HG03064 (cell line): ENCODE measurements around the gene CNPY3.
"Not testable (repeated sequence)": the region's sequence is repeated elsewhere in the genome, so short reads cannot be mapped to it uniquely, and the experiment has no call there.

Experiments used
- ATAC-seq: cut with Tn5 transposase; IDR thresholded peaks from one replicate; pipeline ENCODE4 v1.9.1; 2021; ENCODE audit warnings: low read depth; ENCODE audit not compliant: unreplicated experiment

CNPY3 gene

DNA sequence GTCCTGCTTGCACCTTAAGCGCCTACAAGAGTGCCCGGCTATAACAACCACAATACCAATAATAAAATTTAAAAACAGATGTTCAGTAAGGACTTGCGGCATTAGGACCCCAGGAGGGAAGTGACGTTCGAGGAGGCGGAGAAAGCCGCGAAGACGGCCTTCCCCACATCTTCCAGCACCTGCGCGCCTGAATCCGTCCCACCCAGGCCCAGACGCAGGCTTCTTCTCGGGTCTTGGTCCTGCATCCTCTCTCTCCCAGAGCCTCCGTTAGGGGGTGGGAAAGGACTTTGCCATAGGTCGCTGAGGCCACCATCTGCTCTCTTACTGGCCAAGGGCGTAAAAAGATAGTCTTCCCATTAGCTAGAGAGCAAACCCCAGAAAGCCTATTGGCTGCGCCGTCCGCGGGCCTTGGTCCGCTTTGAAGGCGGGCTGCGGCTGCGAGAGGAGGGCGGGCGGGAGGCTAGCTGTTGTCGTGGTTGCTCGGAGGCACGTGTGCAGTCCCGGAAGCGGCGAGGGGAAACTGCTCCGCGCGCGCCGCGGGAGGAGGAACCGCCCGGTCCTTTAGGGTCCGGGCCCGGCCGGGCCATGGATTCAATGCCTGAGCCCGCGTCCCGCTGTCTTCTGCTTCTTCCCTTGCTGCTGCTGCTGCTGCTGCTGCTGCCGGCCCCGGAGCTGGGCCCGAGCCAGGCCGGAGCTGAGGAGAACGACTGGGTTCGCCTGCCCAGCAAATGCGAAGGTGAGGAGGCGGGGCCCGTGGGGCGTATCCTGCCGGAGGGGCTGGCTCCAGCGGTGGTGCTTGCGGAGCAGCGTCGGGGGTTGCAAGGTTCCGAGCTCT, at the start of gene CNPY3:
Gene CNPY3, plus strand, starts transcription at position 495 of the 835 bp plus-strand sequence. Its CDS starts 91 bp downstream, at position 586.
- peak; percentile 58 for ATAC-seq

DNA sequence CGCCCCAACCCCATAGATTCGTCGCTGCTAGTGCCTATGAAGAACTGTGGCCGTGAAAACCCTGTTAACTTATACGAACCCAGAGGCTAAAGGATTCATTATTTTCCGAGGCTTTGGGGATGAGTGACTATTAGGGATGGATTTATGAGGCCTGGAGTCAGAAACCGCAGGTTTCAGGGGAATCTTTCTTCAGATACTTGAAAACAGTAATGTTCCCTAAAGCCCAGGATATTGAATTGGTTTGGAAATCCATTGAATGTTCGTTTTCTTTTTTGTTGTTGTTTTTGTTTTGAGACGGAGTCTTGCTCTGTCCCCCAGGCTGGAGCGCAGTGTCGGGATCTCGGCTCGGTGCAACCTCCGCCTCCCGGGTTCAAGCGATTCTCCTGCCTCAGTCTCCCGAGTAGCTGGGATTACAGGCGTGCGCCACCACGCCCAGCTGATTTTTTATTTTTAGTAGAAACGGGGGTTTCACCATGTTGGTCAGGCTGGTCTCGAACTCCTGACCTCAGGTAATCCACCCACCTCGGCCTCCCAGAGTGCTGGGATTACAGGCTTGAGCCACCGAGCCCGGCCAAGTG, 49.0 kb upstream of the CNPY3 start:
- not testable (repeated sequence) for ATAC-seq

DNA sequence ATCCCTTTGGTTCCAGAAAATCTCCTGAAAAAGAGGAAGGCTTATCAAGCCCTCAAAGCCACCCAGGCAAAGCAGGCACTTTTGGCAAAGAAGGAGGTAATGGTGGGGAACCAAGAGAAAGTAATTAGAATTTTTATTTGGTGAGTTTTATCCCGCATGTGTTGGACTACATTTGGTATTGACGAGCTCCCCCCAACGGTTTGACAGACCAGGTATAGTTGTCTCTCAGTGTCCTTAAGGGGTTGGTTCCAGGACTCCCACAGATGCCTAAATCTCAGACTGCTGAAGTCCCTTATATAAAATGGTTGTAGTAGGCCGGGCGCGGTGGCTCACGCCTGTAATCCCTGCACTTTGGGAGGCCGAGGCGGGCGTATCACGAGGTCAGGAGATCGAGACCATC, 48.4 kb upstream of the CNPY3 start:
- not testable (repeated sequence) for ATAC-seq

DNA sequence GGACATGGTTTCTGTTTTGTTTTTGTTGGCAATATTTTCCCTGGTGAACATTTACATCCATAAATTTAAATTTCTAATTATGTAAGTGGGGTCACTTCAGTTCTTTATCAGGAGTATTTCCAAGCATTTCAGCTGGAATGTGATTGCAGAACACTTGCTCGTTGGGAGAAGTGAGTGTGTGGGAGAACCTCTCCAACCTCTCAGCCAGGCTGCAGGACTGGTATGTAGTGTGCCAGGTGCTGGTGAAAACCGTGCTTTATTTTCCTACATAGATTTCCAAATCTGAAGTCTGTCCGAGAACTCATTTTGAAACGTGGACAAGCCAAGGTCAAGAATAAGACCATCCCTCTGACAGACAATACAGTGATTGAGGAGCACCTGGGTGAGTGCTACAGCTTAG, 43.6 kb upstream of the CNPY3 start:
- ATAC-seq = no peak

DNA sequence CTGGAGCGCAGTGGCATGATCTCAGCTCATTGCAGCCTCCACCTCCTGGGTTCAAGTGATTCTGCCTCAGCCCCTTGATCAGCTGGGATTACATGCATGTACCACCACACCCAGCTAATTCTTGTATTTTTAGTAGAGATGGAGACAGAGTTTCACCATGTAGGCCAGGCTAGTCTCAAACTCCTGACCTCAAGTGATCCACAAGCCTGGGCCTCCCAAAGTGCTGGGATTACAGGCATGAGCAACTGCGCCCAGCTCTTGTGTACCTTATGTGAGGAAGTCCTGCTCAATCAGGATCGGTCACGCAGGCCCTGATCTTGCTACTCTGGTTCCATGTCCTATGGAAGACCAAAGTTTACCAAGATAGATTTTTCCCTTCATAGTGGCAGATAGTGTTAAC, 41.1 kb upstream of the CNPY3 start:
- ATAC-seq = not testable (repeated sequence)

DNA sequence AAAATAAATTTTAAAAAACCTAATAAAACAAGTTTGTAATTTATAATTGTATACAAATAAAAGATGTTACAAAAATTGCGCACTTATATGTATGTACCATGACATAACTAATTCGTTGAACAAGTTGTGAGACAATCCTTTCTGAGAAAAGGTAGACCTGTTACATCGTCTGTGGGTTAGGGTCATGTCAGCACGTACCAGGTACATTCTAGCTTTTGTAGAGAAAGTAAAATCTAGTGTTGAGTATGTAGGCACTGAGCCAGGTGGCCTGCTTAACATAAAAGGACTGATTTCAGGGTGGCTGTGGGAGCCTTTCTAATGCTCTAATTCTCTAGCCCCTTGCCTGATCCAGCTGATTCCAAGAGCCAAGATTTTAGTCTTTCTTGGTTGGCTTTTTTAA, 39.5 kb upstream of the CNPY3 start:
- no peak for ATAC-seq

DNA sequence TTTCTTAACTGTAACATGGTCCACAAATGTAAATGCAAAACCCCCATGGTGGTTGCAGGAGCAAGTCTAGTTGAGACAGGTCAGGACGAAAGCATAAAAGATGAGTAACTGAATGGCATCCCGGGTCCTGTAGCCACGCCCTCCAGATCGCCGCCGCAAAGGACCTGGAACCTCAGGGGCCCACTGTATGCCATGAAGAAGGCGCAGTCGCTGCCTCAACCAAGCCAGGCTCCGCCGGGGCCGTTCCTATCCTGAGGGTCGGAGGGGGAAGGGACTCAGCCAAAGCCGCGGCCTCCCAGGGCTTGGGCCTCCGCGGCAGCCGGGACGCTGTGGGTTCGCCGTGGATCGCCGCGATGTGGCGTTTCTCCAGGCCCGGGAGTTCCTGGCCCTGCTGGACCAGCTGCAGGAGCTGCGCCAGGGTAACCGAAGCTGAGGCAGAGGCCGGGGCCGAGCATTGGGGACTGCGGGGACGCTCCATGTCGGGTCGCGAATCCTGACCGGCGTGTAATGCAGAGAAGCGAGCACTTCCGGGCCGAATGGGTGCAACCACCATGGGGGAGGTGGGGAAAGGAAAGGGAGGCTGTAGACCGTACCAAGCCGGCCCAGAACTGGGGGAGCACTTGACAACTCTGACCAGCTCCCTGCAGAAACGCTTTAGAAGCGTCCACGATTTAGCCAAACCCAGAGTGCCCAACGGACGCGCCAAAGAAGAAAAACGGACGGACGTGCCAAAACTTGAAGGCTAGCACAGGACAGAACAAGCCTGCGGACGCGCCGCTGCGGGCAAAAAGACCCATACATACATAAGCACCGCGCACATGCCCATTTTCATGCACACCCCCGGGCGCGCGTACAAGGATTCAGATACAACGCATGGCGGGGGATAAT, 38.7 kb upstream of the CNPY3 start:
- ATAC-seq = peak; percentile 86

DNA sequence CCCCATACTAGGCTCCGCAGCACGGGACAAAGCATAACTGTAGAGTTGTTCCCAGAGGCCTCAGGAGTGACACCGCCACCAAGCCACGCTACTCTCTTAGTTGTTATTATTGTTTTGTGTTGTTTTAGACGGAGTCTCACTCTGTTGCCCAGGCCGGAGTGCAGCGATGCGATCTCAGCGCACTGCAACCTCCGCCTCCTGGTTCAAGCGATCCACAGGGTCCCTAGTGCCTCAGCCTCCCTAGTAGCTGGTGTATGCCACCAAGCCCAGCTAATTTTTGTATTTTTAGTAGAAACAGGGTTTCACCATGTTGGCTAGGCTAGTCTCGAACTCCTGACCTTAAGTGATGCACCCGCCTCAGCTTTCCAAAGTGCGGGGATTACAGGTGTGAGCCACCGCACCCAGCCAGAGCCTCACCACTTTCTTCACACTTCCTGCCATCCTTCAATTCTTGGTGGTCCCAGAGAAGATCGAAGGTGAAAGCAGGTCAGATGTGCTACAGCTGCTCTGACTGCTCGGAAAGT, 38.0 kb upstream of the CNPY3 start:
- ATAC-seq = no peak

DNA sequence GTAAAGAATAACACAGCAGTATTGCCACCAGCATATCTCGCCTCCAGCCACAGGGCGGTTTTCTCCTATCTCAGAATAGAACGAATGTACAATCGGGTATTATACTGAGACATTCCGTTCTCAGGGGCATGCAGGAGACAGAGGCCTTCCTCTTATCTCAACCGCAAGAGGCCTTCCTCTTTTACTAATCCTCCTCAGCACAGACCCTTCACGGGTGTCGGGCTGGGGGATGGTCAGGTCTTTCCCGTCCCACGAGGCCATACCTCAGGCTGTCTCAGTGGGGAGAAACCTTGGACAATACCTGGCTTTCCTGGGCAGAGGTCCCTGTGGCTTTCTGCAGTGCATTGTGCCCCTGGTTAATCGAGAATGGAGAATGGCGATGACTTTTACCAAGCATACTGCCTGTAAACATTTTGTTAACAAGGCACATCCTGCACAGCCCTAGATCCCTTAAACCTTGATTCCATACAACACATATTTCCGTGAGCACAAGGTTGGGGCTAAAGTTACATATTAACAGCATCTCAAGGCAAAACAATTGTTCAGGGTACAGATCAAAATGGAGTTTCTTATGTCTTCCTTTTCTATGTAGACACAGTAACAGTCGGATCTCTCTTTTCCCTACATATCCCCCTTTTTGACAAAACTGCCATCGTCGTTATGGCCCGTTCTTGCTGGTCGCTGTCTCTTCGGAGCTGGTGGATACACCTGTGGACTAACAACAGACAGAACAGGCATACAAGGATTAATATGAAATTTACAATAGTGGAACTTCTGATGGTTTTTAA, 35.0 kb upstream of the CNPY3 start:
- ATAC-seq = not testable (repeated sequence)

DNA sequence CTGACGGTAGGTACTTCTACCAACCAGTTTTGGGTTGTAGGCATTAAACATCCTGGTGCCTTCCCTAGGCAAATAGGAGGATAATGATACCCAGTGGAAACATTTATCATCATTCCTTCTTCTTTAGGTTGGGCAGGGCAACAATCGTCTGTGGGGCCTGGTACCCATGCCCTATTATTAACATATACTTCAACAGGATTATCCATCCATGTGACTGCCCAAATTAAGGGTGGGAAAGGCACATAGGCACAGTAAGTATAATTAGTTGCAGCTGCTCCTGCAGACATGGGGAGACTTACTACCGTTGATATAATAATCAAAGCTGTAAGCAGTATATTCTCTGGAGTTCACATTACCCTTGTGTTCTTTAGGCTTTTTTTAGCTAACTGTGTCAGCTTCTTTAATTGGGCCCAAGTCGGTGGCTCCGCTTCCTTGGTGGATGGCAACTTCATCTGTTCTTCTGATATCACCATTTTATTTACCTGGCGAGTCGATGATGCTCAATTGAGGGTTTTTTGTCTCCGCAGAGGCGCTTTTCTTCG, 33.0 kb upstream of the CNPY3 start:
- ATAC-seq = no peak

DNA sequence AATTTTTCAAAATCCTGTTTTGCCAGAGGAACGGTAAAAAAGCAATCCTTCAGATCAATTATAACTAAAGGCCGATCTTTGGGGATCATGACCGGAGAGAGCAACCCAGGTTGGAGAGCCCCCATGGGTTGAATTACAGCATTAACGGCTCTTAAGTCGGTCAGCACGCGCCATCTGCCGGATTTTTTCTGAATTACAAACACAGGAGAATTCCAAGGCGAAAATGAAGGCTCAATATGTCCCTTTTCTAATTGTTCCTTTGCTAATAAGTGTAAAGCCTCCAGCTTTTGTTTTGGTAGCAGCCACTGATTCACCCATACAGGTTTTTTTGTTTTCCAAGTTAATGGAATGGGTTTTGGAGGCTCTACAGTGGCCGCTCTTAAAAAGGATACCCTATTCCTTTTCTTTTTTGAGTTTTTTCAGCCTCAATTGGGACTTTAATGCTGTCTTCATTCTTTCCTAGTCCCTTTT, 30.4 kb upstream of the CNPY3 start:
- ATAC-seq = no peak

DNA sequence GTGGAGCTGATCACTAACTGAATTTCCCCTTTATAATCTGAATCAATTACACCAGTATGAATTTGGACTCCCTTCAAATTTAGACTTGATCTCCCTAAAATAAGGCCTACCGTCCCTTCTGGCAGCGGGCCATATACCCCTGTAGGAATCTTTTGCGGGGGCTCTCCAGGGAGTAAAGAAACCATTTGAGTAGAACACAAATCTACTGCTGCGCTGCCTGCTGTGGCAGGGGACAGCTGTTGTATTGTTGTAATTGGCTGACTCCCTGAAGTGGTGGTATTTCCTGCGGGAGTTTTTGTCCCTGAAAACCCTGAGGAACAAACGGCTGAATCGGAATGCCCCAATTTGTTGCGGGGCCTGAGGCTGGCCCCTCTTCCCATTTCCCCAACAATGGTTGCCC, 29.4 kb upstream of the CNPY3 start:
- ATAC-seq = no peak

DNA sequence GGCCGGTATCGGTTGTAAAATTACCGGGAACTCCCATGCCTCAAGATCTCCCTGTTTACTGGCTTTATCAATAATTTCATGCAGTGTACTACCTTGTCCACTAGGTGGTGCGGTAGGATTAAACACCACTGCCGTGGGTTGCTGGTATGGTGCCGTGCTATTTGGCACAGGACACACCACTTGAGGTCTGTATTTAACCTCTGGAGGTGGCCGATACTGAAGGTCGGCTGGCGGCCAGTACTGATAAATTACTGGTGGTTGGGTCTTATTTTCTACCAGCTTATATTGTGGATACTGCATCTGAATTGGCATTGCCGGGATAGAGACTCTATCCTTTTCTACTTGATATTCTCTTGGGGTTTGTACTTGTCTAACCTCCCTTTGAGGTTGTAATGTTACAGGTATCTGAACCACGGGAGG, 27.7 kb upstream of the CNPY3 start:
- ATAC-seq = no peak

DNA sequence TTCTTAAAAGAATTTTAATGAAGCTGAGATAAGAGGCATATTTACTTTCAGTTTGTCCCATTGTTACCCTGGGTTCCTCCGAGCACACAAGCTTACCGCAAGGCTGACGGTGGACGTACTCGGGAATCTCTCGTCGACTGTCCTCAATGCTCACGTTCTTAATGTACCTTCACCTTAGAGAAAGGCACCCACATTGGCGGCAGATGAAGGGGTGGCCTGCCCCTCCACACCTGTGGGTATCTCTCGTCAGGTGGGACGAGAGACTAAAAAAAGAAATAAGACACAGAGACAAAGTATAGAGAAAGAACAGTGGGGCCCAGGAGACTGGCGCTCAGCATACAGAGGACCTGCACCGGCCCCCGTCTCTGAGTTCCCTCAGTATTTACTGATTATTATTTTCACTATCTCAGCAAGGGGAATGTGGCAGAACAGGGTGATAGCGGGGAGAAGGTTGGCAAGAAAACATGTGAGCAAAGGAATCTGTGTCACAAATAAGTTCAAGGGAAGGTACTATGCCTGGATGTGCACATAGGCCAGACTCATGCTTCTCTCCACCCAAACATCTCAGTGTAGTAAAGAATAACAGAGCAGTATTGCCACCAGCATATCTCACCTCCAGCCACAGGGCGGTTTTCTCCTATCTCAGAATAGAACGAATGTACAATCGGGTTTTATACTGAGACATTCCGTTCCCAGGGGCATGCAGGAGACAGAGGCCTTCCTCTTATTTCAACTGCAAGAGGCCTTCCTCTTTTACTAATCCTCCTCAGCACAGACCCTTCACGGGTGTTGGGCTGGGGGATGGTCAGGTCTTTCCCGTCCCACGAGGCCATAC, 26.6 kb upstream of the CNPY3 start:
- not testable (repeated sequence) for ATAC-seq

DNA sequence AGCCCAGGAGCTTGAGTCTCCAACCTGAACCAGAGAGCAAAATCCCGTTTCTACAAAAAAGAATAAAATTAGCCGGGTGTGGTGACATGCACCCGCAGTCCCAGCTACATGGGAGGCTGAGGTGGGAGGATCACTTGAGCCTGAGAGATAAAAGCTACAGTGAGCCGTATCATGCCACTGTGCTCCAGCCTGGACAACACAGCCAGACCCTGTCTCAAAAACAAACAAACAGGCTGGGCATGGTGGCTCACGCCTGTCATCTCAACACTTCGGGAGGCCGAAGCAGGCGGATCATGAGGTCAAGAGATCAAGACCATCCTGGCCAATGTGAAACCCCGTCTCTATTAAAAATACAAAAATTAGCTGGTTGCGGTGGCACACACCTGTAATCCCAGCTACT, 24.8 kb upstream of the CNPY3 start:
- no peak for ATAC-seq

DNA sequence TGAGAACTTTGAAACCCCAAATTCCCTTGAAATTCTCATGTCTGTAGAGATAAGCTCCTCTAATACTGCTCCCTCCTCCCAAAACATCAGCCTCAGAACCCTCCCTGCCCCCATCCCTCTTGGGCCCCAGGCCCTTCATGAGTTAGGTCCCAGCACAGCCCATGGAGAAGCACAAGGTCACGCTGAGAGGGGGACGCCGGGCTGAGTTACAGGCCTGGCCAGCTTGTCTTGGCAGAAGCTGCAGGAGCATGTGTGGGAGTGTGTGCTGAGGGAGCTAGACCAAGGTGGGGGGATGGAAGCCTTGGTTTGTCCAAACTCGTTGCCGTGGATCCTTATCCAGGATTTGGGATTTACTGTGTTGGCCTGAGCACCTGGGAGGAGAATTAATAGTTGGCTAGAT, 21.9 kb upstream of the CNPY3 start:
- no peak for ATAC-seq

DNA sequence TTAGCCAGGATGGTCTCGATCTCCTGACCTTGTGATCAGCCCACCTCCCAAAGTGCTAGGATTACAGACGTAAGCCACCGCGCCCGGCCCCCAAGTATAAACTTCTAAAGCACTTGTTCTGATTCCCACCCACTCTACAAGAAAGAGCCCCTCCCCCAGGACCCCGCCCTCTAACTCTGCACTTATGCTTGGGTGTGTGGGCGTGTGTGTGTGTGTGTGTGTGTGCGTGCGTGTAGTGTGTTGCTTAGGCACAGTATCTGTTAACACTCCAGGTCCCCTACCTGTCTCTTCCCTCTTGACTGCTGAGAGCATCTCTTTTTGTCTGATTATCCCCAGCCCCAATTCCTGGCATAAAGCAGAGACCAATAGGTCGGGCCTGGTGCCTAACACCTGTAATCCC, 19.4 kb upstream of the CNPY3 start:
- no peak for ATAC-seq

DNA sequence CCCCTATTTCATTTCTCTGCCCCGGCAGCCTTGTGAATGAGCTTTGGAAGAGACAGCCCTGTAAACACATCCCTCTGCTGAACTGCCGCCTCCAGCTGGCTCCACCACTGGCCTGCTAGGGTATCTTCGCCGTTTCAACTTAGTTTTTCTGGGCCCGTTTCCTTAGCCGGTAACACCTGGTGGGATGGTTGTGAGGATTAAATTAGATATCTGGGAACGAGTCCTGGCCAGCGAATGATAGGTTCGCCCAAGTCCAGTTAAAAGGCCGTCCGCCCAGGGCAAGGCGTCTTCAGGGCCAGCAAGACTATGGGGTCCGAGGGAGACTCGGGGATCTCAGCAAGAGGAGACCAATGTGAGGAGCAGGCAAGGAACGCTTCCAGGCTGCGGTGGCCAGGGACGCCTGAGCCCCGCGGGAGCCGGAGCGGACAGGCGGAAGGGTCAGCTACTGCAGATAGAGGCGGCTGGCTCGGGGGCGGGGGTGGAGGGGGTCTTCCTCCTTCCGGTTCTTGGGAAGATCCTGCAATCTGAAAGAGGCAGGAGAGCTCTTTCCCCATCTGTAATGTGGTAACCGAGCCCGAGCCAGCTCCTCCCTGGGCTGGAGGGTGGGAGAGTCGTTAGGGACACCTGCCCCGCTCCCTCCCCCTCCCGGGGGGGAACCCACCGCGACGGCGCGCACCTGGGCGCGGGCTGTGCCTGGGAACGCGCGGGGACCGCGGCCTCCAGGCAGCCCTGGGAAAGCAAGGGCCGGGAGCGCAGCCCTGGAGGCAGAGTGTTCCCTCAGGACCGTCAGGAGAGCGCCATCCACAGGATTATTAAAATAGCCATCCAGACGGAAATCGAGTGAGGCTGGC, 17.9 kb upstream of the CNPY3 start:
- no peak for ATAC-seq
